IMR-90 (cell line): ENCODE measurements around the gene OSBPL9. TPM values are rescaled to one million over a fixed set of nuclear protein-coding genes. Genes with fewer than 3 reads are reported as not detected.

ENCODE experiments used
- ATAC-seq: fragments of 200-7000 bp; cut with Tn5 transposase; 2 replicates; pipeline ENCODE4 v1.9.1; 2020; ENCODE audit warnings: low read depth, mild to moderate bottlenecking, moderate library complexity
- BruUV-seq: library from RNA; stranded (reverse); fragments of 400-500 nt; replicated peaks from 2 replicates; lab custom pipeline; 2021; lab: Mats Ljungman, UMichigan
- CTCF ChIA-PET: fragments of 300-600 bp; formaldehyde crosslinking; extraction: SDS; loops from one replicate; lab custom pipeline; 2021; ENCODE audit warnings: antibody characterized with exemption; lab: Yijun Ruan, JAX
- POLR2A ChIA-PET: fragments of 300-600 bp; sonication (Branson Sonifier 250); formaldehyde crosslinking; loops from one replicate; lab custom pipeline; 2022; ENCODE audit warnings: antibody characterized with exemption; ENCODE audit not compliant: unreplicated experiment; lab: Charles Lee
- DNase-seq: peaks from one replicate; pipeline ENCODE4 v3.0.0; 2013
- H2AFZ ChIP-seq: replicated peaks from 2 replicates; pipeline ENCODE3; 2013; ENCODE audit warnings: low read length, mild to moderate bottlenecking; ENCODE audit not compliant: poor library complexity
- H2AK5ac ChIP-seq: 2 replicates; pipeline ENCODE4 v1.6.1; 2013; ENCODE audit warnings: low read depth, low read length, inconsistent platforms
- H2AK9ac ChIP-seq: replicated peaks from 2 replicates; pipeline ENCODE3; 2013; ENCODE audit warnings: mild to moderate bottlenecking, low read depth, low read length, moderate library complexity; ENCODE audit not compliant: poor library complexity
- H2BK120ac ChIP-seq: 2 replicates; pipeline ENCODE4 v1.6.1; 2013; ENCODE audit warnings: low read depth, low read length, inconsistent platforms
- H2BK15ac ChIP-seq: 3 replicates; pipeline ENCODE4 v1.6.1; 2013; ENCODE audit warnings: low read depth, low read length, inconsistent platforms
- H2BK20ac ChIP-seq: 2 replicates; pipeline ENCODE4 v1.6.1; 2013; ENCODE audit warnings: low read depth, mild to moderate bottlenecking, inconsistent platforms, low read length, moderate library complexity
- H2BK5ac ChIP-seq: 2 replicates; pipeline ENCODE4 v1.6.1; 2013; ENCODE audit warnings: mild to moderate bottlenecking, low read depth, low read length, inconsistent platforms; ENCODE audit not compliant: poor library complexity, severe bottlenecking
- H3K14ac ChIP-seq: replicated peaks from 2 replicates; pipeline ENCODE4 v1.6.1; 2013; ENCODE audit warnings: low read depth, low read length, inconsistent platforms
- H3K18ac ChIP-seq: 2 replicates; pipeline ENCODE4 v1.6.1; 2013; ENCODE audit warnings: low read depth, low read length, control low read depth
- H3K23ac ChIP-seq: 2 replicates; pipeline ENCODE4 v1.6.1; 2013; ENCODE audit warnings: low read depth, low read length, inconsistent platforms
- H3K27ac ChIP-seq: 2 replicates; pipeline ENCODE4 v1.5.1; 2013; ENCODE audit warnings: mild to moderate bottlenecking, control low read depth, low read length; ENCODE audit not compliant: insufficient read depth
- H3K27me3 ChIP-seq: 2 replicates; pipeline ENCODE4 v1.6.1; 2013; ENCODE audit warnings: low read length; ENCODE audit not compliant: control insufficient read depth, insufficient read depth
- H3K36me3 ChIP-seq: 2 replicates; pipeline ENCODE4 v1.6.1; 2013; ENCODE audit warnings: low read length, mixed read lengths; ENCODE audit not compliant: control insufficient read depth, insufficient read depth
- H3K4ac ChIP-seq: 2 replicates; pipeline ENCODE4 v1.6.1; 2013; ENCODE audit warnings: low read depth, low read length, inconsistent platforms
- H3K4me1 ChIP-seq: 2 replicates; pipeline ENCODE4 v1.6.1; 2013; ENCODE audit warnings: low read length, mixed read lengths; ENCODE audit not compliant: control insufficient read depth, insufficient read depth
- H3K4me2 ChIP-seq: 2 replicates; pipeline ENCODE4 v1.6.1; 2013; ENCODE audit warnings: low read depth, mild to moderate bottlenecking, control low read depth, low read length, moderate library complexity
- H3K4me3 ChIP-seq: 2 replicates; pipeline ENCODE4 v1.5.1; 2013; ENCODE audit warnings: low read depth, mild to moderate bottlenecking, control low read depth, low read length, moderate library complexity; ENCODE audit not compliant: insufficient read depth
- H3K56ac ChIP-seq: 2 replicates; pipeline ENCODE4 v1.6.1; 2013; ENCODE audit warnings: low read length, inconsistent platforms; ENCODE audit not compliant: insufficient read depth; ENCODE audit errors: extremely low read depth
- H3K79me1 ChIP-seq, 2 experiments: 2 replicates each; pipeline ENCODE4 v1.6.1; 2013; ENCODE audit warnings: low read length in 2 of 2, inconsistent platforms in 1 of 2, low read depth in 1 of 2
- H3K9ac ChIP-seq: 2 replicates; pipeline ENCODE4 v1.6.1; 2013; ENCODE audit warnings: low read depth, low read length, control low read depth
- H3K9me1 ChIP-seq: 2 replicates; pipeline ENCODE4 v1.6.1; 2013; ENCODE audit warnings: low read length, inconsistent platforms; ENCODE audit not compliant: insufficient read depth
- H3K9me3 ChIP-seq: 2 replicates; pipeline ENCODE4 v1.6.1; 2013; ENCODE audit warnings: low read length; ENCODE audit not compliant: control insufficient read depth, insufficient read depth
- H4K20me1 ChIP-seq: 2 replicates; pipeline ENCODE4 v1.6.1; 2013; ENCODE audit warnings: low read length, inconsistent platforms; ENCODE audit not compliant: insufficient read depth
- H4K5ac ChIP-seq: 2 replicates; pipeline ENCODE4 v1.6.1; 2013; ENCODE audit warnings: mild to moderate bottlenecking, low read depth, low read length, control low read depth
- H4K8ac ChIP-seq, 2 experiments: 2 replicates each; pipeline ENCODE4 v1.6.1; 2013; ENCODE audit warnings: low read depth in 2 of 2, low read length in 2 of 2, control low read depth in 1 of 2, inconsistent platforms in 1 of 2
- H4K91ac ChIP-seq: 2 replicates; pipeline ENCODE4 v1.6.1; 2013; ENCODE audit warnings: low read depth, low read length, inconsistent platforms; ENCODE audit not compliant: insufficient read depth
- BHLHE40 ChIP-seq: fragments of 150-350 bp; IDR thresholded peaks from 2 replicates; pipeline ENCODE4 v1.6.1; 2016; ENCODE audit warnings: mild to moderate bottlenecking, low read depth, low read length
- CEBPB ChIP-seq: IDR thresholded peaks from 2 replicates; pipeline ENCODE4 v1.6.1; 2012; ENCODE audit warnings: low read depth, low read length, improper control_type of control experiment
- CHD1 ChIP-seq: IDR thresholded peaks from 2 replicates; pipeline ENCODE4 v1.6.1; 2012; ENCODE audit warnings: low read depth, low read length, improper control_type of control experiment
- ELK1 ChIP-seq: fragments of 150-350 bp; IDR thresholded peaks from 2 replicates; pipeline ENCODE4 v1.6.1; 2016; ENCODE audit warnings: low read depth, mild to moderate bottlenecking, low read length, moderate library complexity, borderline replicate concordance
- FOS ChIP-seq: fragments of 150-350 bp; IDR thresholded peaks from 2 replicates; pipeline ENCODE4 v1.6.1; 2016; ENCODE audit warnings: low read depth, low read length
- MXI1 ChIP-seq: IDR thresholded peaks from 2 replicates; pipeline ENCODE4 v1.6.1; 2012; ENCODE audit warnings: low read depth, mild to moderate bottlenecking, low read length, moderate library complexity, borderline replicate concordance
- RAD21 ChIP-seq: IDR thresholded peaks from 2 replicates; pipeline ENCODE4 v1.6.1; 2012; ENCODE audit warnings: low read length, improper control_type of control experiment
- WGBS, 2 experiments: methylation state at CpG; one replicate each; pipeline versions ENCODE4 v1.1.5 to v1.1.7; 2013; ENCODE audit warnings: missing lambda C conversion rate in 2 of 2; ENCODE audit not compliant: insufficient read length in 1 of 2; ENCODE audit errors: extremely low coverage in 2 of 2; 5-methylcytosine and 5-hydroxymethylcytosine counted together
- dilution Hi-C: fragments of 300-500 bp; cut with HindIII; formaldehyde crosslinking; loops from one replicate; pipeline ENCODE4 v1.14.3; 2018; ENCODE audit warnings: low sequenced_read_pairs; ENCODE audit not compliant: unreplicated experiment
- in situ Hi-C: fragments of 300-500 bp; cut with MboI; formaldehyde crosslinking; loops from 3 replicates; pipeline ENCODE4 v1.14.3; 2019; ENCODE audit warnings: low sequenced_read_pairs, inconsistent platforms, mixed read lengths
- intact Hi-C: fragments of 100-400 bp; cut with micrococcal nuclease; formaldehyde crosslinking; loops from 2 replicates; pipeline ENCODE4 v1.10.0; 2022
- polyA plus RNA-seq, 3 experiments: library from polyadenylated mRNA; depleted of rRNA; stranded (reverse); fragments of >200 nt; gene quantifications; 2 replicates each; pipeline ENCODE4 v1.2.3, GENCODE V29; 2012; ENCODE audit warnings: low replicate concordance in 1 of 3
- total RNA-seq: library from RNA; depleted of rRNA; stranded (reverse); fragments of >200 nt; gene quantifications from 2 replicates; pipeline ENCODE4 v1.2.3, GENCODE V29; 2012

OSBPL9 gene
- total and polyA plus RNA-seq, 2 of the 4 experiments (the other 2 are of a cell fraction), result 51.4 to 127 TPM

- ATAC-seq (peak; percentile 58), DNase-seq (peak; percentile 82)
- WGBS, 2 experiments, result no CpG with 5 or more reads among the region's 4 CpGs
- peak overlapping the region; percentile 55; the same call in 1 of the 2 replicates for H2BK120ac ChIP-seq
- H3K79me1 ChIP-seq, result no peaks in the 10 kb centered on the region
- H2BK5ac ChIP-seq, result no peak overlapping the region
- H4K8ac ChIP-seq, result 0 out of 4 replicates have a peak overlapping the region, but pooled peaks of 1 of the 2 experiments have one; percentile 22
- no peaks in the 10 kb centered on the region for H4K20me1 ChIP-seq
- H2BK15ac ChIP-seq, result peak overlapping the region; percentile 56; the same call in 1 of the 3 replicates
- no peak overlapping the region for H3K56ac ChIP-seq
- intact Hi-C loops, result no loop called here
- CTCF ChIA-PET, result interaction anchor here (1.2 kb wide), 1 partner anchor 35 kb away, joined by 3 read pairs; no protein-coding TSS in a partner anchor
- peak overlapping the region; percentile 31; the same call in 1 of the 2 replicates for H3K18ac ChIP-seq
- H3K4ac ChIP-seq, result peak overlapping the region; percentile 52; the same call in 1 of the 2 replicates
- H4K5ac ChIP-seq, result no peak overlapping the region
- no peaks in the 10 kb centered on the region for H3K36me3 ChIP-seq
- H3K27me3 ChIP-seq, result no peaks in the 10 kb centered on the region
- H3K27ac ChIP-seq, result no peak overlapping the region
- H2AK5ac ChIP-seq, result peak overlapping the region; percentile 35; the same call in 1 of the 2 replicates
- no peak overlapping the region for H3K9ac ChIP-seq
- peaks cover 11% of the 10 kb centered on the region for H3K4me1 ChIP-seq
- peaks cover 9% of the 10 kb centered on the region for H3K9me1 ChIP-seq
- dilution Hi-C loops, result no loop called here
- no peak overlapping the region for H2AFZ ChIP-seq
- no TSS peak for BruUV-seq
- no peak overlapping the region for H2AK9ac ChIP-seq
- peak overlapping the region; percentile 28; the same call in 1 of the 2 replicates for H3K4me2 ChIP-seq
- no peak overlapping the region for H4K91ac ChIP-seq
- peak overlapping the region; percentile 42; the same call in 1 of the 2 replicates for H3K14ac ChIP-seq
- no peaks in the 10 kb centered on the region for H3K9me3 ChIP-seq
- peak overlapping the region; percentile 63; the same call in 1 of the 2 replicates for H2BK20ac ChIP-seq
- POLR2A ChIA-PET, result no interaction called here
- H3K4me3 ChIP-seq, result no peak overlapping the region
- no peak for TF ChIP-seq RAD21
- peak; percentile 67 for TF ChIP-seq BHLHE40
- no peak for TF ChIP-seq CHD1
- peak; percentile 40; the same call in 1 of the 2 replicates for TF ChIP-seq CEBPB
- TF ChIP-seq FOS, result peak; percentile 92
- no peak for TF ChIP-seq ELK1
- no peak for TF ChIP-seq MXI1
- in situ Hi-C loops, result no loop called here
- 0 out of 2 replicates have a peak overlapping the region, but pooled peaks have one; percentile 44 for H3K23ac ChIP-seq
Observed at GRCh38 chr1:51569284-51570062, 47.4 kb upstream of the OSBPL9 start.
